ENCODE measurements around the gene EMILIN1.
A peak's percentile ranks its signal among the peaks of the same experiment; 100 is the strongest.

The EMILIN1 gene

DNA sequence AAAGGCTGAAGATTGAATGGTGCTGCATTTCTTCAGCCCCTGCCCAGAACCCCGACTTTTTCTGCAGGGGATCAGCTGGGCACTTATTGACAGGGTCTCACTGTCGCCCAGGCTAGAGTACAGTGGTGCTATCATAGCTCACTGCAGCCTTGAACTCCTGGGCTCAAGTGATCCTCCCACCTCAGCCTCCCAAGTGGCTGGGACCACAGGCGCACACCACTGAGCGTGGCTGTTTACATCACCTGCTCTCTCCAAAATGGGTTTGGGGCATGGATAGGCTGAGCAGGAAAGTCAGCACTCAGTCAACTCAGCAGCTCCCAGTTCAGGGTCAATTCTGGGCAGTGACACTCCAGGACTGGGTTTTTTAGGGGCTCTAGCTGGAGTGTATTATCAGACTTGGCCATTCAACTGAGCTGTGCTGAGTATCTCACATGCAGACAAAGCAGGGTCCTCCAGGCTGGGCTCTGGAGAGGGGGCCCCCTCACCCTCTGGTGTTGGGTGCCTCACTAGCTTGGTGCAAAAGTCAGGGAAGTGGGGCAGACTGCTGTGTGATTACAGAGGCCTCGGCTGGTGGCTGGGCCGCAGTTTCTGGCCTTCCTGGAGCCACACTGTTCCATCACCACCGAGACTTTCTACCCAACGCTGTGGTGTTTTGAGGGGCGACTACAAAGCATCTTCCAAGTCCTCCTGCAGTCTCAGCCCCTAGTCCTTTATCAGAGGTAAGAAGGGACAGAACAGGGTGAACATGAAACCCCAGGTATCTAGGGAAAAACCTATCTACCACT lies 49.7 kb downstream of the EMILIN1 start:
- TF ChIP-seq, protein P1, sequence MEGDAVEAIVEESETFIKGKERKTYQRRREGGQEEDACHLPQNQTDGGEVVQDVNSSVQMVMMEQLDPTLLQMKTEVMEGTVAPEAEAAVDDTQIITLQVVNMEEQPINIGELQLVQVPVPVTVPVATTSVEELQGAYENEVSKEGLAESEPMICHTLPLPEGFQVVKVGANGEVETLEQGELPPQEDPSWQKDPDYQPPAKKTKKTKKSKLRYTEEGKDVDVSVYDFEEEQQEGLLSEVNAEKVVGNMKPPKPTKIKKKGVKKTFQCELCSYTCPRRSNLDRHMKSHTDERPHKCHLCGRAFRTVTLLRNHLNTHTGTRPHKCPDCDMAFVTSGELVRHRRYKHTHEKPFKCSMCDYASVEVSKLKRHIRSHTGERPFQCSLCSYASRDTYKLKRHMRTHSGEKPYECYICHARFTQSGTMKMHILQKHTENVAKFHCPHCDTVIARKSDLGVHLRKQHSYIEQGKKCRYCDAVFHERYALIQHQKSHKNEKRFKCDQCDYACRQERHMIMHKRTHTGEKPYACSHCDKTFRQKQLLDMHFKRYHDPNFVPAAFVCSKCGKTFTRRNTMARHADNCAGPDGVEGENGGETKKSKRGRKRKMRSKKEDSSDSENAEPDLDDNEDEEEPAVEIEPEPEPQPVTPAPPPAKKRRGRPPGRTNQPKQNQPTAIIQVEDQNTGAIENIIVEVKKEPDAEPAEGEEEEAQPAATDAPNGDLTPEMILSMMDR (IDR thresholded peaks at IDR 0.05; ENCODE audit: unreplicated experiment in 3 of 3), result no peak
- Mint-ChIP-seq H3K27me3 (ENCODE audit: low read depth) (peaks cover 4% of the 10 kb centered on the region), H3K36me3 (ENCODE audit: low read depth) (peaks cover 25% of the 10 kb centered on the region), H3K27ac (no peak overlapping the region), H3K4me3 (no peak overlapping the region), H3K9me3 (no peaks in the 10 kb centered on the region), H3K4me1 (peaks cover 6% of the 10 kb centered on the region)

DNA sequence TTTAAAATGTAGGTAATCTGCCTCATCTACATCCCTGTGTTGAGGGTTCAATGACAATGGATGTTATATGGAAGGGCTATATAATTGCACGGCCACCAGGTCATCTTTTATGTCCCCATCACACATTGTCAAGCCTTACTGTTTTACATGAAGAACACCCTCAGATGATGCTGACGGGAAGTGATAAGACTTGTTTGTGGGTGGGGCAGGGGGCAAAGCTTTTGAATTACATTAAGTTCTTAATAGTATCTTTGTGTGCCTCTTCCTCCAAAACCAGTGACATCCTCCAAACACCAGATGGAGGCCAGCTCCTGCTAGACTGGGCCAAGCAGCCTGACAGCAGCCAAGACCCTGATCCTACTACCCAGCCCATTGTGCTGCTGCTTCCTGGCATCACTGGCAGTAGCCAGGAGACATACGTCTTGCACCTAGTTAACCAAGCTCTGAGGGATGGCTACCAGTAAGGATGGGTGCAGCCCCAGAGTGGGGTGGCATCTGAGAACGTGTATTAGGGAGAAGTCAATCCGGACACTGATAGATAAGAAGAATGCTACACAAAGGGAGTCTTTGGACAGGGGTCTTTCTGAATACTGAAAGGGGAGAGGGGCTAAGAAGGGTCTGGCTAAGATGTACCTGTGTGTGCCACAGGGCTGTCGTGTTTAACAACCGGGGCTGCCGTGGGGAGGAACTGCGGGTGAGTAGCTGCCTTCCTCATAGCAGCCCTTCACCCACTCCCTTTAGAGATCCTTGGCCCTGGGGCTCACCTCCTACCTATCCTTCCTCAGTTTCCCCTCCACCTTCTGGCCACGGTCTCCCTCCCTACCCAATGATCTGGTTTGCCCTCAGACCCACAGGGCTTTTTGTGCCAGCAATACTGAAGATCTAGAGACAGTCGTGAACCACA lies 50.5 kb downstream of the EMILIN1 start:
- TF ChIP-seq, protein P1 (IDR thresholded peaks at IDR 0.05; ENCODE audit: unreplicated experiment in 3 of 3), result no peak
- Mint-ChIP-seq H3K4me3 (peak overlapping the region in 2 of 3 experiments; percentile 26), H3K27me3 (ENCODE audit: low read depth) (no peaks in the 10 kb centered on the region), H3K4me1 (peaks cover 12% of the 10 kb centered on the region), H3K36me3 (ENCODE audit: low read depth) (peaks cover 31% of the 10 kb centered on the region), H3K27ac (no peak overlapping the region), H3K9me3 (no peaks in the 10 kb centered on the region)

DNA sequence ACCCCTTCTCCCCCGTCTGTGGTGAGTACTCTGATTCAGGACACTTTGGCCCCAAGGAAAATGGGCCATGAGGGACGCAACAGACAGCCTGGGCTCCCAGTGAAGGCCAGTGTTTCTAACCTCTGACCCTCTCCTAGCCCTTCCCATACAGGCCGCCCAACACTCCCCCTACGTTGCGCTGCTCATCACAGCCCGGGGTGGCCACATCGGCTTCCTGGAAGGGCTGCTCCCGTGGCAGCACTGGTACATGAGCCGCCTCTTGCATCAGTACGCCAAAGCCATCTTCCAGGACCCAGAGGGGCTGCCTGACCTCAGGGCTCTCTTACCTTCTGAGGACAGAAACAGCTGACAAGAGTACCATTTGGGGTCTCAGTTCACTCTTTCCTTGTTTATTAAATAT lies 52.0 kb downstream of the EMILIN1 start:
- Mint-ChIP-seq H3K27ac (peak overlapping the region in 1 of 3 experiments; percentile 12), H3K27me3 (ENCODE audit: low read depth) (no peaks in the 10 kb centered on the region), H3K4me1 (peaks cover 13% of the 10 kb centered on the region), H3K9me3 (no peaks in the 10 kb centered on the region), H3K36me3 (ENCODE audit: low read depth) (peaks cover 31% of the 10 kb centered on the region), H3K4me3 (no peak overlapping the region)
- TF ChIP-seq, protein P1 (IDR thresholded peaks at IDR 0.05; ENCODE audit: unreplicated experiment in 3 of 3), result no peak

DNA sequence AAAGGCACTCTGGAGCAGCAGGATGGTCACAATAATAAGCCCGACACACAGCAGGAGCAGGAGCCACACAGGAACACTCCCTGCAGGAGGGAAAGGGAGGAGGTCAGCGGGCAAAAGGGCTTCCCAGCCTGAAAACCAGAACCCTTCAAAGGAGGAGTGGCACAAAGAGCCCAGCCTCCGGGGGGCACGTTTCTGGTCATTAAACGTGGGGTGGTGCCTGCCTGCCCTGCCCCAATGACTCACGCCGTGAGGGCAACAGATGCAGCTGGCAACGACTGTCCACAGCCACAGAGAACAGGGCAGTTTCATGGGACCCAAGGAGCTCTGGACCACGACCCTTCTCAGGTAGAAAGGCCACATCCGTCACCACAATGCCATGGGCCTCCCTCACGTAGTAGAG lies 53.0 kb downstream of the EMILIN1 start:
- Mint-ChIP-seq H3K9me3 (no peaks in the 10 kb centered on the region), H3K36me3 (ENCODE audit: low read depth) (peaks cover 31% of the 10 kb centered on the region), H3K27me3 (ENCODE audit: low read depth) (no peaks in the 10 kb centered on the region), H3K4me1 (peaks cover 13% of the 10 kb centered on the region), H3K27ac (no peak overlapping the region), H3K4me3 (peak overlapping the region; percentile 49 to 72 (median 69))
- TF ChIP-seq, protein P1 (IDR thresholded peaks at IDR 0.05; ENCODE audit: unreplicated experiment in 3 of 3), result no peak

DNA sequence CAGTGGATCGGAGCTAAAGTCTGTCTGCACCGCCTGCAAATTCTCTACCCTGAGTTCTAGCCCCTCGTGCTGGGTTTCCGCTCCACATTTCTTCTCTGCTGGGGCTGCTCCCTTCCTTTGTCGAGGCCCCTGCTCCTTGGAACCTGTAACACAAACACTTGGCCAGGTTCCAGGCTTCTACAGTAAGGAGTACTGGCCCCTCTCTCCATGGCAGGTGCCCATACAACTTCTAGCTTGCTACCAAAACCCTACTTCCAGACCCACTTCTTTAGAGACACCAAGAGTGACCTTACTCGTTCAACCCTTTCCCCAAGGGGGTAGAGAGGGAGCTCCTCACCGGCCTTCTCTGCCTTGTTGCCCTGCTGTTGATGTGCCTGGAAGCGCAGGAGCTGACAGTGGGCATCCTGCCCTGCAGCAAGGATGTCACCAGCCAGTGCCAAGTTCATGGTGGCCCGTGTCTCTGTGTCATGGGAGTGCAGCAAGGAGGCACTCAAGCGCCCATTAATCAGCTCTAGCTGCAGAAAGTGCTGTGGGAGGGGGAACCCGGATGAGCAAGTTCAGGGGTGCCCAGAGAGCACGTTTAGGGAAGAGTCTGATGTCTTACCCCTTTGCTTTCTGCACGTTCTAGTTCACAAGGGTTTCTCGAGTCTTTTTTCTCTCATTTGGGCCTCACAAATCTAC lies 54.9 kb downstream of the EMILIN1 start:
- H3K9me3 Mint-ChIP-seq, result no peaks in the 10 kb centered on the region
- peaks cover 31% of the 10 kb centered on the region for H3K36me3 Mint-ChIP-seq (ENCODE audit: low read depth)
- peak overlapping the region; percentile 91 to 97 (median 96) for H3K4me3 Mint-ChIP-seq
- H3K27ac Mint-ChIP-seq, result peak overlapping the region; percentile 68 to 95 (median 94)
- H3K27me3 Mint-ChIP-seq (ENCODE audit: low read depth), result no peaks in the 10 kb centered on the region
- TF ChIP-seq, protein P1 (IDR thresholded peaks at IDR 0.05; ENCODE audit: unreplicated experiment in 3 of 3), result no peak
- H3K4me1 Mint-ChIP-seq, result peaks cover 13% of the 10 kb centered on the region
